ENCODE data around the gene MLXIPL. TPM values are rescaled to one million over a fixed set of nuclear protein-coding genes. Genes with fewer than 3 reads are reported as not detected.

MLXIPL gene
- total RNA-seq, 2 experiments from 2014 or later, result not detected

- H3K27ac Mint-ChIP-seq, result no peak overlapping the region
- no peak for TF ChIP-seq CTCF (IDR thresholded peaks at IDR 0.05)
- intact Hi-C loops (cut with micrococcal nuclease), result no loop called here
- DNase-seq (no peak), ATAC-seq (no peak)
- H3K9me3 Mint-ChIP-seq, result no peaks in the 10 kb centered on the region
- ChIA-PET POLR2A (no interaction called here), CTCF (interaction anchor here (0.8 to 1.1 kb wide), 2 partner anchors 27 to 92 kb away, joined by 4 to 7 read pairs; no protein-coding TSS in a partner anchor)
- H3K27me3 Mint-ChIP-seq, result peaks cover 16% of the 10 kb centered on the region
- no peaks in the 10 kb centered on the region for H3K36me3 Mint-ChIP-seq (ENCODE audit: low read depth)
- peaks cover 5% of the 10 kb centered on the region for H3K4me1 Mint-ChIP-seq (ENCODE audit: low read depth)
- no peak overlapping the region for H3K4me3 Mint-ChIP-seq
Measured at GRCh38 chr7:73633844-73634243, 9.5 kb upstream of the MLXIPL start.

GRCh38 chr7:73633323-73633722, 9.0 kb upstream of the MLXIPL start:
- no peak for TF ChIP-seq CTCF (IDR thresholded peaks at IDR 0.05)

GRCh38 chr7:73631558-73631957, 7.2 kb upstream of the MLXIPL start:
- Mint-ChIP-seq H3K4me3 (no peak overlapping the region), H3K27ac (no peak overlapping the region), H3K36me3 (ENCODE audit: low read depth) (no peaks in the 10 kb centered on the region), H3K9me3 (no peaks in the 10 kb centered on the region), H3K27me3 (peaks cover 33% of the 10 kb centered on the region), H3K4me1 (ENCODE audit: low read depth) (peaks cover 5% of the 10 kb centered on the region)
- intact Hi-C loops (cut with micrococcal nuclease), result no loop called here
- ATAC-seq (no peak), DNase-seq (no peak)
- CTCF ChIA-PET, result interaction anchor here (0.8 to 0.9 kb wide), 2 partner anchors 13 to 25 kb away, joined by 3 to 4 read pairs; no protein-coding TSS in a partner anchor
- no peak for TF ChIP-seq CTCF (IDR thresholded peaks at IDR 0.05)
- POLR2A ChIA-PET, result interaction anchor here (0.8 kb wide), 1 partner anchor 15 kb away, joined by 3 read pairs; no protein-coding TSS in a partner anchor

More at GRCh38 chr7:73633323-73633722, 9.0 kb upstream of the MLXIPL start:
- no peak for DNase-seq
- H3K4me1 Mint-ChIP-seq (ENCODE audit: low read depth), result peaks cover 5% of the 10 kb centered on the region
- intact Hi-C loops (cut with micrococcal nuclease), result no loop called here
- no peak for ATAC-seq
- no peaks in the 10 kb centered on the region for H3K36me3 Mint-ChIP-seq (ENCODE audit: low read depth)
- POLR2A ChIA-PET, result no interaction called here
- peaks cover 21% of the 10 kb centered on the region for H3K27me3 Mint-ChIP-seq
- H3K9me3 Mint-ChIP-seq, result no peaks in the 10 kb centered on the region
- no peak overlapping the region for H3K27ac Mint-ChIP-seq
- CTCF ChIA-PET, result interaction anchor here (1.1 kb wide), 1 partner anchor 26 kb away, joined by 7 read pairs; no protein-coding TSS in a partner anchor
- no peak overlapping the region for H3K4me3 Mint-ChIP-seq

- Mint-ChIP-seq H3K9me3 (no peaks in the 10 kb centered on the region), H3K36me3 (ENCODE audit: low read depth) (no peaks in the 10 kb centered on the region), H3K27ac (no peak overlapping the region), H3K4me1 (ENCODE audit: low read depth) (peaks cover 3% of the 10 kb centered on the region), H3K27me3 (peaks cover 38% of the 10 kb centered on the region), H3K4me3 (no peak overlapping the region)
- ATAC-seq (no peak), DNase-seq (no peak)
- ChIA-PET POLR2A (interaction anchor here (0.7 to 1.7 kb wide), 2 partner anchors 12 to 89 kb away, joined by 3 read pairs; no protein-coding TSS in a partner anchor), CTCF (interaction anchor here (1.1 to 3.5 kb wide), 3 partner anchors 8 to 28 kb away, joined by 3 to 21 read pairs (median 7); no protein-coding TSS in a partner anchor)
- no peak for TF ChIP-seq CTCF (IDR thresholded peaks at IDR 0.05)
- intact Hi-C loops (cut with micrococcal nuclease), result no loop called here
Measured at GRCh38 chr7:73628504-73628903, 4.2 kb upstream of the MLXIPL start.

- H3K4me3 Mint-ChIP-seq, result no peak overlapping the region
- ChIA-PET CTCF (interaction anchor here (1.0 to 2.0 kb wide), 2 partner anchors 10 to 20 kb away, joined by 5 read pairs; no protein-coding TSS in a partner anchor), POLR2A (no interaction called here)
- H3K27me3 Mint-ChIP-seq, result peaks cover 49% of the 10 kb centered on the region
- no peak for TF ChIP-seq CTCF (IDR thresholded peaks at IDR 0.05)
- ATAC-seq (no peak), DNase-seq (no peak)
- no peak overlapping the region for H3K27ac Mint-ChIP-seq
- H3K9me3 Mint-ChIP-seq, result no peaks in the 10 kb centered on the region
- no peaks in the 10 kb centered on the region for H3K36me3 Mint-ChIP-seq (ENCODE audit: low read depth)
- H3K4me1 Mint-ChIP-seq (ENCODE audit: low read depth), result peaks cover 7% of the 10 kb centered on the region
- intact Hi-C loops (cut with micrococcal nuclease), result no loop called here
Measured at GRCh38 chr7:73626814-73627213, 2.5 kb upstream of the MLXIPL start.

Data from activated CD8-positive, alpha-beta T cell treated with anti-CD3 and anti-CD28 coated beads for 36 hours (primary cell).